ENCODE measurements around the gene MCM5.

The MCM5 gene

DNA sequence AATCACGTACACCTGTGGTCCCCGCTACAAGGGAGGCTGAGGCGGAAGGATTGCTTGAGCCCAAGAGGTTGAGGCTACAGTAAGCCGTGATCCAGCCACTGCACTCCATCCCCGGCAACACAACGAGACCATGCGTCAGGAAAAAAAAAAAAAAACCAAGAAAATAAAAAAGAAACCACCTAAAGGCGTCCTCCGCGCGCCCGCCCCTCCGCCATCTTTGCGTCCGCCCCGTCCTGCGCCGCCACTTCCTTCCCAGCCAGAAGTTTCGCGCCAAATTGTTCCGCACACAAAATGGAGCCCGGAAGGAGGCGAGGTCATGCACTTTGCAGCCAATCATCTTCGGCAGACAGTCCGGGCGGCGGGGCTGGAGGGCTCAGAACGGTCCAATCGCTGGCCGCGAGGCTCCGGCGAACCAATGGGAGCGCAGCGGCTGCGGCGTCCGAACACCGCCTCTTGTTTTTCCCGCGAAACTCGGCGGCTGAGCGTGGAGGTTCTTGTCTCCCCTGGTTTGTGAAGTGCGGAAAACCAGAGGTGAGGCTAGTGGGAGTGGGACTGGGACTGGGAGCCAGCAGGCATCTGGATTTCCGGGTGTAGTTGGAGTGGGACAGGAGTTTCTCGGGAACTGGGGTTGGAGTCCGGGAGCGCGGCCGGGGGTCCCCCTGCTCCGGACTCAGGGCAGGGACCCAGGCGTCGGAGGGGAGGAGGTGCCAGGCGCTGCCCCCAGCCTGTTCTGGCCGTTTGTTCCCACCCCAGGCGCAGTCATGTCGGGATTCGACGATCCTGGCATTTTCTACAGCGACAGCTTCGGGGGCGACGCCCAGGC lies at the start of gene MCM5:
Gene MCM5, plus strand, starts transcription at position 463 of the 823 bp plus-strand sequence. Its CDS starts 299 bp downstream, at position 762.
- TF ChIP-seq, protein P1, sequence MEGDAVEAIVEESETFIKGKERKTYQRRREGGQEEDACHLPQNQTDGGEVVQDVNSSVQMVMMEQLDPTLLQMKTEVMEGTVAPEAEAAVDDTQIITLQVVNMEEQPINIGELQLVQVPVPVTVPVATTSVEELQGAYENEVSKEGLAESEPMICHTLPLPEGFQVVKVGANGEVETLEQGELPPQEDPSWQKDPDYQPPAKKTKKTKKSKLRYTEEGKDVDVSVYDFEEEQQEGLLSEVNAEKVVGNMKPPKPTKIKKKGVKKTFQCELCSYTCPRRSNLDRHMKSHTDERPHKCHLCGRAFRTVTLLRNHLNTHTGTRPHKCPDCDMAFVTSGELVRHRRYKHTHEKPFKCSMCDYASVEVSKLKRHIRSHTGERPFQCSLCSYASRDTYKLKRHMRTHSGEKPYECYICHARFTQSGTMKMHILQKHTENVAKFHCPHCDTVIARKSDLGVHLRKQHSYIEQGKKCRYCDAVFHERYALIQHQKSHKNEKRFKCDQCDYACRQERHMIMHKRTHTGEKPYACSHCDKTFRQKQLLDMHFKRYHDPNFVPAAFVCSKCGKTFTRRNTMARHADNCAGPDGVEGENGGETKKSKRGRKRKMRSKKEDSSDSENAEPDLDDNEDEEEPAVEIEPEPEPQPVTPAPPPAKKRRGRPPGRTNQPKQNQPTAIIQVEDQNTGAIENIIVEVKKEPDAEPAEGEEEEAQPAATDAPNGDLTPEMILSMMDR (IDR thresholded peaks at IDR 0.05; ENCODE audit: borderline replicate concordance, insufficient read depth, low read depth, low read length), result no peak
- peak within 1 kb of the TSS; percentile 98 for H3K4me3 ChIP-seq (ENCODE audit: low read depth, low read length)

DNA sequence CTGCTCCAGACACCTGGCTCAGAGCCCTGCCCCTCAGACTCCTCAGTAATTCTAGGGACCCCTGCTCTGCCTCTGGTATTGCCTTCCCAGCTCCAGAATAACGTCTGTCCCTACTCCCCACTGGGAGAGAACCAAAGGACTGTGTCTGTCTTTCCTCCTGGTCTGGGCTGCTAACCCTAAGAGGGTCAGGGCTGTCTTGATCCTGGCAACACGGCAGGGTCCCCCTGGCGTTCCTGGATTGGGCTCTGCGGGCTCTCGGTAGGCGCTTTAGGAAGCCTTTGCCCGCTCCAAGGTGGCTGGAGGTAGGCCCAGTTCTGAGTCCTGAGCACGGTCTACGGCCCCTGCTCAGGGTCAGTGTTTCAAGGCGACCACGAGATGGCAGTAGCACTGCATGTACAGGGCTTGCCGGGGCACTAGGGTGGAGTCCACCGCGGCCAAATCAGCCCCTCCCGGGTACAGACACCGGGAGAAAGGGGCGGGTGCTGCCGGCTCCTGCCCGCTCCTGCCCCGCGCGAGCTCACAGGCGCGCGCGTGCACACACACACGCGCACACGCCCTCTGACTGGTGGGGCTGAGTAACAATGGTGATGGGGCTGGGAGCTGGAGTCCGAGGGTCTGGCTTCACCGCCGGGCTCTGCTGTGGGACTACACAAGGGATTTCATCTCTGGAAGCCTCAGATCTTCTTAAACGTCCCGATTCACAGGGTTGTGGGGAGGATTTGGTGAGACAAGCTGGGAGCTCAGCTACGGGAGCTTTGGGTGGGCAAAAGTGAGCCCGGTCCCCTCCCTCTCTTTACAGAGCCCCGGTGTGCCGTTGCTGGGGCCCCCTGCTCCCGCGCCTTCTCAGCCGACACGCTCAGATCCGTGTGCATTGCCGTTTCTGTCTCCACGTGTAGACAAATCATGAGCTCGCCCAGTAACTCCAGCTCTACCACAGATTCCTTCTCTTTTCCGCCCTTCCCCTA lies 49.1 kb upstream of the MCM5 start:
- peak overlapping the region; percentile 58 for H3K4me3 ChIP-seq (ENCODE audit: low read depth, low read length)
- TF ChIP-seq, protein P1 (IDR thresholded peaks at IDR 0.05; ENCODE audit: borderline replicate concordance, insufficient read depth, low read depth, low read length), result peak; percentile 85

DNA sequence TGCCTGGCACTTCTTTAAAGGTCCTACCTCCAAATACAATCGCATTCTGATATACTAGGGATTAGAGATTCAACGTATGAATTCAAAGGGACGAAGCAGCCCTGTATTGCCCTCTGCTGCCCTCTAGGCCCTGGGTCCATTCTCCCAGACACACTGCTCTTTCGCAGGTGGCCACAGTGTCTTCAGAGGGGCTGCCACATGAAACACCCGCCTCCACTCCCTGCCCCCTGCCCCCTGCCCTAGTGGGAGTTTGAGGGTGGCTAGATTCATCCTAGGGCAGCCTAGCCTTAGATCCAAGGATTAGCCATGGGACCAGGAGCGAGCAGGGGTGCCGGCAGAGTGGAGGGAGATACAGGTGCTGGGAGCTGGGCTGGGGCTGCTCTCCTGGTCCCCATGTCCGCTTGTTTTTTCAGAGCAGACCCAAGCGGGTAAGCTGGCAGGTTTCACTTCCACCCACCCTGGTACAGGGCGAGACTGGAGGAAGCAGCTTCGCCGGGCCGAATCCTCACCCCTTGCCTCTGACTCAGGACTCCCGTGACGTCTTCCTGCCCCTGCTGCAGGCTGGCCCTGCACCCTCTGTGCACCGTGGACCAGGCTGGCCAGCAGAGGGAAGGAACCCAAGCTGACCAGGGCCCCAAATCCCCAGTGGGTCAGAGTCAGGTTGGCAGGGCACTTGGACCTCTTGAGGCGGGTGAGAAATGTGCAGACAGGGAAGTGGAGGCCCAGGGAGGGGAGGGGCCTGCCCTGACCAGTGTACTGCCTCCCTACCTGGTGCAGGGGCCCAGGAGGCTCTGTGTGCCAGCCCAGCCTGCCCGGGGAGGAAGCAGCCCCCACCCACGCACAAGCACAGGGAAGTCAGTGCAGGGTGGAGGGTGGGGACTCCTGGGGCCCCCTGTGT lies 47.5 kb upstream of the MCM5 start:
- TF ChIP-seq, protein P1 (IDR thresholded peaks at IDR 0.05; ENCODE audit: borderline replicate concordance, insufficient read depth, low read depth, low read length), result peak; percentile 42
- no peak overlapping the region for H3K4me3 ChIP-seq (ENCODE audit: low read depth, low read length)

DNA sequence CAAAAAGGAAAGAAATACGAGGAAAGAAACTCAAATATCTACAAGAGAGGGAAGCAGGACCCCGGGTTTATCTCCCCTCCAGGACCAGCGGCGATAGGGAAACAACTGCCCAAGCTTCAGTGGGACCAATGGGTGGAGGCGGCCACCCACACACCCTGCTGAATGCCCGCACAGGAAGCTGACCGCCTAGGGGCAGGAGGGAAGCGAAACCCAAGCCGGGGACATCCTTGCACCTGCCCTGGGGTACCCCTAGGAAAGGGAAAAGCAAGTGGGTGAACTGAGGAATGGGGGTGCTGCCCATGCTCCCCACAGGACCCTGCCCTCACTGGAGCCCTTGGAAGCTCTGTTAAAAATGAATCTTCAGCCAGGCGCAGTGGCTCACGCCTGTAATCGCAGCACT lies 46.6 kb upstream of the MCM5 start:
- TF ChIP-seq, protein P1 (IDR thresholded peaks at IDR 0.05; ENCODE audit: borderline replicate concordance, insufficient read depth, low read depth, low read length), result no peak
- no peak overlapping the region for H3K4me3 ChIP-seq (ENCODE audit: low read depth, low read length)

DNA sequence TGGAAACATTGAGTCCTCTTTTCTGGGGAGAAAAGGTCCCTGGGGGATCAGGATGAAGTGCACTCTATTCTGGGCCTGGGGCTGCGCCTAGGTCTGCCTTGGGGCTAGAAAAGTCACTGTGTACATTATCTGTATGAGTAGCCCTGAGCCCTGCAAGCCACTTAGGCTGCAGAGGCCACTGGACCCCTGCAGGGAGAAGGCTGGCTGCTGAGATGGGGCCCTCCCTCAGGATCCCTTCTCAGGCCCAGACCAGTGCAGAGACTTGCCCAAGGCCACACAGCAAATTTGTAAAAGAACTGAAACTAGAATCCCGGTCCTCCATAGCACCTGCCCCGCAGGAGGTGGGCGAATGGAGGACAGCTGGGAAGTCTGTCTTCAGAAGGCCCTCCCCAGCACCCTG lies 45.9 kb upstream of the MCM5 start:
- TF ChIP-seq, protein P1 (IDR thresholded peaks at IDR 0.05; ENCODE audit: borderline replicate concordance, insufficient read depth, low read depth, low read length), result no peak
- no peak overlapping the region for H3K4me3 ChIP-seq (ENCODE audit: low read depth, low read length)

DNA sequence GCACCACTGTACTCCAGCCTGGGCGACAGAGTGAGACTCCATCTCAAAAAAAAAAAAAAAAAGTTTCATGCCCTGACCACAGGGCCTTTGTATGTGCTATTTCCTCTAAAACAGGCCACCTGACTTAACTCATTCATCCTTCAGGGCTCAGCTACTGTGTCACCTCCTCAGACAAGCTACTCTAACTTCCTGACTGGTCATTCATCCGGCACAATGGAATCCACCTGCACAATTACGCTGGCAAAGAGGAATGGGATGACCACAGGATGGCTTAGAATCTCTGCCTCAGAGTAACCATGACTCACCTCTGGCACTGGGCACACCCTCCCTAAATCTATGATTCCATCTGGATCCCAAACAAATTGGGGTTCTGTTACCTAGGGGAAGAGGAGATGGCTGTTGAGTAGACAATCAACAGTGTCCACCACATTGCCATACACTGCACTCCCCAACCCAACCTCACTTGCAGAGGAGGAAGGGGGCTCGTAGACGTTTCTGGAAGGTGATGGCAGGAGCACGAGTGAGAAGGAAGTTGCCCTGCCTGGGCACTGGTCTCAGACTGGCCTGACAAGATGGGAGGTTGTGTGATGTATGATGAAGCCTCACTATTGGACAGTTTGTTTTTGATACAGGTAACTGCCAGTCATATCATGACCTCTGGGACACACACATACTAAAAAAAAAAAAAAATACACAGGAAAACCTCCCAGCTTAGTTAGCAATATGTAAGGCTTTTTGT lies 41.9 kb upstream of the MCM5 start:
- TF ChIP-seq, protein P1 (IDR thresholded peaks at IDR 0.05; ENCODE audit: borderline replicate concordance, insufficient read depth, low read depth, low read length), result no peak
- no peak overlapping the region for H3K4me3 ChIP-seq (ENCODE audit: low read depth, low read length)

Data from GM12875 (cell line).